RPMI8226 (cell line): ENCODE results near the gene VWA8.

Experiments used
- DNase-seq: peaks from one replicate; pipeline ENCODE4 v3.0.0-alpha.2; 2015

VWA8 gene

GRCh38 chr13:41960637-41961465, at the start of gene VWA8:
Gene VWA8 (minus strand): TSS chr13:41961109. CDS start chr13:41961015, 94 bp downstream.
- peak; percentile 81 for DNase-seq

- no peak for DNase-seq
Observed at GRCh38 chr13:42009057-42009456, 48.1 kb upstream of the VWA8 start.

- DNase-seq = no peak
Observed at GRCh38 chr13:42007844-42008243, 46.9 kb upstream of the VWA8 start.

GRCh38 chr13:42002066-42002465, 41.2 kb upstream of the VWA8 start:
- DNase-seq = no peak

DNA sequence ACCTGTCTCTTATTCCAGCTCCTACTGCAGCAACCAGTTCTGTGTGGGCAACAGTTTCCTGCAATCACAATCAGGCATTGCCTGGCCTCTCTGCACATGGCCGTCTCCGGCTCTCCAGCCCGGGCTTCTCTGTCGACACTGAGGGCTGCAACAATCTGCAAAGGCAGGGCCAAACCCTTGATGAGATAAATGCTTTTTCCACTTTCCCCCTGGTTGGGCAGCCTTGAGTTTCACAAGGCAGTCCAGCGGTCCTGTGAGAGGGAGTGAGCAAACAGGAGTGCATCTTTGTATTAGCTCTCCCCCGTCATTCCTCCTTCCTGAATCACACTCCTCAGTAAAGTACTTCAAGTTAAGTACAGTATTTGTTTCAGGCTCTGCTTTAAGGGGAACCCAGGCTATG, 40.7 kb upstream of the VWA8 start:
- DNase-seq = no peak

GRCh38 chr13:42000846-42001245, 39.9 kb upstream of the VWA8 start:
- DNase-seq = no peak

GRCh38 chr13:41997396-41997795, 36.5 kb upstream of the VWA8 start:
- no peak for DNase-seq

DNA sequence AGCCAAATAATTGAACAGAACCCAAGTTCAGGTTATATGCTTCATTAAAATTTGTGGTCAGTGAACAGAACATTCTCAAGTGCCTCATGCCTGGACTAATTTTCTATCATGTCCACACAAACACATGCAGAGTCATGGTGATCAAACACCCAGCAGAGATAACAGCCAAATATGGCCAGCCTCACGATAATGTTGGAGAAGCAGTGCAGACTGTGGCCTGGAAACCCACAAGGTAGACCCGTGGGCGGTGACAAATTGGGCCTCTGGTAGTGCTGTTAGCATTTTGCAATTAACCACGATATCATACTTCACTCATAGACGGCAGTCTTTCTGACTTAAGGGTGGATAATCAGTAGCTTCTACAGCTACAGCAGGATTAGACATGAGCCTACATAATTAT, 35.0 kb upstream of the VWA8 start:
- no peak for DNase-seq

DNA sequence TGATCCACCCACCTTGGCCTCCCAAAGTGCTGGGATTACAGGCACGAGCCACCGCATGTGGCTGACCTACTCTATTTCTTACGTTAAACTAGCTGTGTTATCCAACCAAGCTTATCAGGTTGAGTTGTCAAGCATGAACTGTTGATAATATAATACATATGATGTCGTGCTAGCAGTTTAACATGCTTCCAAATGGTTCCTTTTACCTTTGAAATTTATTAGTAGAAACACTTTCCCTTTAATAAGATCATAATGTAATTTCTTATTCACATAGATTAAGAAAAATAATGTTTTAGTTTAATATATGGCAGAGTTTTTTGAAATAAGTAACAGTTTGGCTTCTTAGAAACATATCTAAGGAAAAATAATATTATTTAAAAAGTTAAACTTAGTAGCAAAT, 34.4 kb upstream of the VWA8 start:
- no peak for DNase-seq

DNA sequence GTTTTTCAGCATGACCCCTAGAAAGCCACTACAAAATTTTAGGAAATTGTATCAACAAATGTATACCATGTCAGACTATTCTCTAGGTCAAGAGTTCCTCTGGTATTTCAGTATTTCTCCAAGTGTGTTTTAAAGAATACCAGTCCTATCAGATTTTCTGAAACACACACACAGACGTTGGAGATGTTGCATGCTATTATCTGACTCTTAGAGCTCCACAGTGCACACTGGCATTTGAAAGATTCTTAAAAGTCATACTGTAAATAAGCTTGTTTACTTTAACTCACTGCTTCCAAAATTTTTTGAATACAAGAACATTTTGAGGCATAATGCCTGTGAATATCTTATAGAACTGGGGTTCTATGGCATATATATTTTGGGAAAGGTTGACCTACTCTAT, 33.8 kb upstream of the VWA8 start:
- no peak for DNase-seq

GRCh38 chr13:41991936-41992335, 31.0 kb upstream of the VWA8 start:
- DNase-seq = no peak

DNA sequence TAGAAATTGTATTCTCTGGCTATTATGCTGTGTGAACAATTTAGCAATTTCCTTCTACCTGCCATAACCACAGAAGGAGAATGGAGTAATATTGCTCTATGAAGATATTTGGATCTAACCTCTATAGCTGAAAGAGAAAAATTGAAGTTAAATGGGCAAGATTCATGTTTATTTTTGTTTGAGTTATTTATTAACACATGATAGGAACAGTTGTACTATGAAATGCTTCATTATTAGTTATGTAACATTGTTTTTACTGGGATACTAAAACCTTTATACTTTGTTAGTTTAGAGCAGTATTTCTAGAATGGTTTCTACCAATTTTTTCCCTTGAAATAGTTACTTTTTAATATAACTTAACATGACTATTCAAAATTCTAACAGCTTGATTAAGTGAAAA, 27.3 kb upstream of the VWA8 start:
- DNase-seq = no peak

DNA sequence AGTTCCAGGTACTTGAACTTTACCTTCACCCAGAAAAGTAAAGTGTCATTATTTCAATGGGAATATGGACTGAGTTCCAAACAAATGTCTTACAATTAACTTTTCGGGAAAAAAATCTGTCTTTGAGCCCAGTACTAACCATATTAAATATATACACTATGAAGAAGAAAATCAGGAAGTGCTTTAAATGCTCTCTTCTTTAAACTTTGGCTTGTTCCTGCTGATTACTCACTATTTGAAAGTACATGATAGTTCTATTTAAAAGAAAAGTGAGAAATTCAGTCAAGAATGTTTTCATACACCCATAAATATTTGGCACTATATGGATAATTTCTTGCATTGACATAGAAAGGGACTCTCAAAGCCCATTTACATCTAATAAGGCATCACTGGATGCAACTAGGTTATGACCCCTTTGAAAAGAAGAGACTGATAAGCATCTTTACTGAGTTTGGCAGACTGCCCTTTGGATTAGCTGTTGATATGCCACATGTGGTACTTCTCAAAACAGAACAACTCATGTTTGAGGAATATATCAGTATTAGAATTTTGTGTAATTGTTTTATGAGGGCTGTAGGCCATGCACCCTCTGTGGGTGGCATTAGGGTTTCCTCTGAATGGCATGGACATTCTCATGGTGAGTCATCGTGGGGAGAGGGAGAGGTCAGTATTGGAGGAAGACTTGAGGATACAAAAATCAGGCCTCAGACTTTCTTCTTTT, 25.0 kb upstream of the VWA8 start:
- no peak for DNase-seq

GRCh38 chr13:41981951-41982715, 21.2 kb upstream of the VWA8 start:
- DNase-seq = no peak

- DNase-seq = no peak
Observed at GRCh38 chr13:41978007-41978406, 17.1 kb upstream of the VWA8 start.

DNA sequence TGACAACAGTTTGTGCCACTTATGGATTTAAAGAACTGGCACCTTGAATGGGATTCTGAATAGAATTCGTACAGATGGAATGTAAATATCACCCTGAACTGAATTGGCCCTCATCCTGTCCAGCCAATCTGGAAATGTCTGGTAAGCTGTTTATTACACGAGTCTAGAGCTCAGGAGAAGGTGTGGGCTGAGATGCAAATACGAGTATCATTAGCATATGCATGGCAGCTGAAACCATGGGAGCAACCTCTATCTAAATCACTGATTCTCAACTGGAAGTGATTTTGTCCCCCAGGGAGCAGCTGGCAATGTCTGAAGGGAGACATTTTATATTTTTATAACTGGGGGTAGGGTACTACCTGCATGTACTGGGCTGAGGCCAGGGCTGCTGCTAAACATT, 15.6 kb upstream of the VWA8 start:
- DNase-seq = no peak

DNA sequence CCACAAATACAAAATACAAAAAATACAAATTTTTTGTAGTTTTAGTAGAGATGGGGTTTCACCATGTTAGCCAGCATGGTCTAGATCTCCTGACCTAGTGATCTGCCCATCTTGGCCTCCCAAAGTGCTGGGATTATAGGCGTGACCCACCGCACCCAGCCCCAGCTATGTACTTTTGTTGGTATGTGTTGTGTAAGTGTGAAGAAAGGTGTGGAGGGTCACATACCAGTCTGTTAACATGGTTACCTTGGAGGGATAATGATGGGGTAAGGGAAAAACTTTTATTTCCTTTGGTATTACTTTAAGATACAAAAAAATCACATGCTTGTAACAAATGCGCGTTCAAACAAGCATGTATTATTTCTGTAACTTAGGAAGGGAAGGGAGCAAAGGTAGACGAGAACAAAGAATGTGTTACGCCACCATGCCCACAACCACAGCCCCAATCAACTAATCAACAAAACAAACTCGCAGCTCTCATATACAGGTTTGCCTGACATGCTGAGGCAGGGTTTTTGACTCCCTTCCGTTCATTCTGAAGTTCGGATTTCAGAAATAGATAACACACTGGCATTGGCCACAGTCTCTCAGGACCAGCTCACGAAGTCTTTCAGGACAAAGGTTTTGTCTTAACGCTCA, 13.5 kb upstream of the VWA8 start:
- no peak for DNase-seq

- no peak for DNase-seq
Observed at GRCh38 chr13:41973247-41973741, 12.4 kb upstream of the VWA8 start.

- no peak for DNase-seq
Observed at GRCh38 chr13:41971848-41972247, 10.9 kb upstream of the VWA8 start.

DNA sequence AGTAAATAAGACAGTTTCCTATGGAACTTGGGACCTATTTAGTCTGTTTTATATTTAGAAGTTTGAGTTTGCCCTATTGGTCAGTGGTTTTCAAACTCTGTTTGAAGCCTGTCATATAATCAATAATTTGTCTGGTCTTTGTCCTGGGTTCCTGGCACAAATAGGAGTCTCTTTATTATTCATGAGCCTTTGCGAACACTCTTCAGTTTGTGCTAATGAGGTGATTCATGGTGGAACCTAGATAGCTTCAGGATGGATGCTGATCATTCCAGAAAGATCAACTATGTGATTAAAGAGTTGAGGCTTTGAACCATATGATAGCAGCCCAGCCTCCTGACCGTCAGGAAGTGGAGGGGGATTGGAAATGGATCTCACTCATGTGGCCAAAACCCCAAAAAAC, 10.0 kb upstream of the VWA8 start:
- no peak for DNase-seq

GRCh38 chr13:41970022-41970421, 9.1 kb upstream of the VWA8 start:
- DNase-seq = no peak

DNA sequence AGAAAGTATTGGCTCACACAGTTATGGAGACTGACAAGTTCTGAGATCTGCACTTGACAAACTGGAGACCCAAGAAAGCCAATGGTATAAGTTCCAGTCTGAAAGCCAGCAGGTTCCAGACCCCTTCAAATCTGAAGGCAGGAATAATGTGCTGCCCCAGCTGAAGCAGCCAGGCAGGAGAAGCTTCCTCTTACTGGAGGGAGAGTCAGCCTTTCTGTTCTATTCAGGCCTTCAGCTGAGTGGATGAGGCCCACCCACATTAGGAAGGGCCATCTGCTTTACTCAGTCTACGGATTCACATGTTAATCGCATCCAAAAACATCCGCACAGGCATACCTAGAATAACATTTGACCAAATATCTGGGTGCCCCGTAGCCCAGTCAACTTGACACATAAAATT, 8.2 kb upstream of the VWA8 start:
- DNase-seq = no peak

GRCh38 chr13:41966671-41967070, 5.8 kb upstream of the VWA8 start:
- DNase-seq = no peak
